GM03348 (cell line): ENCODE measurements around the gene TRDMT1.
A peak's percentile ranks its signal among the peaks of the same experiment; 100 is the strongest.

Source experiments
- DNase-seq: peaks from one replicate; pipeline ENCODE4 v3.0.0; 2012; ENCODE audit warnings: low spot score

TRDMT1 gene, protein sequence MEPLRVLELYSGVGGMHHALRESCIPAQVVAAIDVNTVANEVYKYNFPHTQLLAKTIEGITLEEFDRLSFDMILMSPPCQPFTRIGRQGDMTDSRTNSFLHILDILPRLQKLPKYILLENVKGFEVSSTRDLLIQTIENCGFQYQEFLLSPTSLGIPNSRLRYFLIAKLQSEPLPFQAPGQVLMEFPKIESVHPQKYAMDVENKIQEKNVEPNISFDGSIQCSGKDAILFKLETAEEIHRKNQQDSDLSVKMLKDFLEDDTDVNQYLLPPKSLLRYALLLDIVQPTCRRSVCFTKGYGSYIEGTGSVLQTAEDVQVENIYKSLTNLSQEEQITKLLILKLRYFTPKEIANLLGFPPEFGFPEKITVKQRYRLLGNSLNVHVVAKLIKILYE

DNA sequence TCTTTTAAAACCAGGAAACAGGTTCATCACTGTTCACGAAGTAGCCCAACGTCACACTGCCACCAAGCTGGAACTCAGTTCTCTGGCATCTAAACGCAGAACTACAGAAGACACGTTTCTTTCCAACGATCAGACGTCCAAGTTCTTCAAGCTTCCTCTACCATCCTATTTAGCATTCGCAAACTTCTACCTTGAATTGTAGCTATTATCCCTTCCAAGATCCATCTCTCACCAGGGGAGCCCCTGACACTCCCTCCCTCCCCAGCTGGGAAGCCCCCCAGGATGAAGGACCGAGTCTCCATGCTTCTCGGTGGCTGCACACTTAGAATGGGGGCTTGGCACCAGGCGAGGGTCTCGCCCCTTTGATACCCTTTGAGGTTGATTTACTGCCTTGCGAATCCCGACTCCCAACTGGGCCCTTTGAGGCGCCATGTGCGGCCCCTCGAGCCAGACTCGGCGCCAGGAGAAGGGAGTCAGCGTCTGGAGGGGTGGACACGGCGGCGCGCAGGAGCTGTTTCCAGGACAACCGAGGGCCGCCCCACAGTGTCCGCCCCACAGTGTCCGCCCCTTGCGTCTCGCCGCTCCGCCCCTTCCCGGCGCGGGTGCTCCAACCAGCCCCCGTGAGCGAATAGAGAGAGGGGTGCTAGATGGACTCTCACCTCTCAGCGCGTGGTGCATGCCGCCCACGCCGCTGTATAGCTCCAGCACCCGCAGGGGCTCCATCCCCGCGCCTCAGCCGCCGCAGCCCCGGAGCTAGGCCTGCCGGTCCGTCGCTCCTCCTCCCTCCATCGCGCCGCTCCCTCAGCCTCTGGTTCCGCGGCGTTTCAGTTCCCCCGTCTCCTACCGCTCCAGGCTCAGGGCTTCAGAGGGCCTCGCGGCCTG is at the start of gene TRDMT1:
Gene TRDMT1, minus strand, starts transcription at position 761 of the 882 bp plus-strand sequence. Its CDS starts 38 bp downstream, at position 723.
- DNase-seq: peak; percentile 94

DNA sequence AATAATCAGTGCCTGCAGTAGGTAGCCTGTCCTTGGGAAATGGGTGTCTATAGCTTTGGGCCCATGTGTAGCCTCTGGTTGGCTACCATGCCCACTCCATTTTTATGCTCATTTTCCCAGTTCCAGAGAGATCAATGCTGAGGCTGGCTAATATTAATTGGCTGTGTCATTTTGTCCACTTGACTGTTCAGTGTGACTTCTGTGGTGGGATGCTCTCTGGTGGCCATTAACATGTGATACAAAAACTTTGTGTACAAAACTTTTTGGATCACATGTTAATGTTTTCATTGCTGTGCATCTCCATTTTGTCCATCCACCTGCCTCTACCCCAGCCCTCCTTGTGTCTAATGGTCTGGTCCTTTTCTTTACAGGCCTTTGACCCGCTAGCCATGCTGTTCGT is 49.3 kb upstream of the TRDMT1 start:
- DNase-seq: no peak

DNA sequence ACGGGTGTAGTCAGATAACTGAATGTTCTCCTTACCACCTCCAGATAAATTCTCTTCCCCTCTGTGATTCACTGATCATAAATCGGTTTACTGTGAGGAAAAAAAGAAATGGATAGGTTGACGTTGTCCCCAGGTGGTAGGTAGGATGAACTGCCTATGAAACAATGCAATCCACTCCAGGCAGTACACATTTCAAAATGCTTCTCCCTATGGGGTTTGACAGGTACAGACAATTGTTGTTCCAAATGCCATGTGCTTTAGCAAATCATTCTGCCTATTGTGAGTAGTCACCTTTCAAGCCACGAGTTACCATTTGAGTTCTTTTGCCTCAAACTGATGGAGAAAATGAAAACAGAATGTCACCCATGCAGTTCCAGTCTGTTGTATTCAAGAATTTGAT is 48.3 kb upstream of the TRDMT1 start:
- DNase-seq: no peak

DNA sequence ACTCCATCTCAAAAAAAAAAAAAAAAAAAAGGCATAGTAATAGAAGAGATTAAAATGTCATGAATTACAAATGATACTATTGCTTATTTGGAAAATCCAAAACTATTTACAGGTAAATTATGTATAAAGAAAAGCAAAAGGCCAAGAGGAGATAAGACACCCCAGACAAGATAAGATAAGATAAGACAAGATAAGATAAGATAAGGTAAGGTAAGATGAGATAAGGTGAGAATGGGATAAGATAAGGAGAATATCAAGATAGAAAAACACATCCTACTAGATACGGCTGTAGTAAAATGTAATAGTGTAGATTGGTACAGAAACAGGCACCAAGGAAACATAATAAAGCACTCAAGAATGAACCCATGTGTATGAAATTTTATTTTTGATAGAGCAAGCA is 47.5 kb upstream of the TRDMT1 start:
- DNase-seq: no peak

DNA sequence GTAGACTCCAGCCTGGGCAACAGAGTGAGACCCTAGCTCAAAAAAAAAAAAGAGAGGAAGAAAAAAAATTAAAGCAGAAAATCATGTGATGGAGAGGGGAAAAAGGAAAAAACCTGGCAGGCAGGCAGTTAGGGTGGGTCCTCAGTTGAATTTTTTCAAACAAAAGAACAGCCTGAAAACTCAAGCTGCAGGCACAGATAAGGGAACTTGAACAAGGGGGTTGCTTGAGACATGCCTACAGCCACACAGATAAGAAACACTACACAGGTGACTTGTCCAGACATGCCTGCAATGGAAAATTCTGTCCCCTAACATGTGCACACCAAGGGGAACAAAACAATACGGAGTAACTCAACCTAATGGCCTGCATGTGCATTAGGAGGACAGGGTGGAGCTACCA is 45.7 kb upstream of the TRDMT1 start:
- no peak for DNase-seq

DNA sequence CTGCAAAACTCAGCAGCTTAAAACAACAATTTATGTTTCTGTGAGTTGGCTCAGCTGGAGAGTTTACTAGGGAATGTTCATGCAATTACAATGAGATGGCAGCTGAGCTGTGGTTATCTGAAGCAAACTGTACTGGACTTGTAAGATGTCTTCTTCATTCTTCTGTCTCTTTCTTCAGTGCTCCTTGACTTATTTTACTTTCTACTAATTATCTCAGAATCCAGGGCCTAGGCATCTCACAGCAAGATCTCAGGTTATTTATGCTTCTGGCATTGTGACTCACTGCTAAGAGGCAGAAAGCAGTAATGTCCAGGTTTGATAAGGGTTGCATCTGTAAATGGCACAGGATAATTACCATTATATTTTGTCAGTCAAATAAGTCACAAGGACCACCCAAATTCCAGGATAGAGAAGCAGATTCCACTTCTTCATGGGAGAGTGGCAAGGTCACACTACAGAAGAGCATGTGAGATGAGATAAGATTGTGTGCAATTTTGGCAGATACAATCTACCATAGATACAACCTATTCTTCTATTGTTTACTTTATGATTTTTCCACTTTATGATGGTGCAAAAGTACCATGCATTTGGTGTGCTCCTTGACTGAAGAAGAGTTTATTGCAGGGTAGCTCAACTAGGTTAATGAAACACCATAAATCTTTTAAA is 43.4 kb upstream of the TRDMT1 start:
- DNase-seq: no peak

DNA sequence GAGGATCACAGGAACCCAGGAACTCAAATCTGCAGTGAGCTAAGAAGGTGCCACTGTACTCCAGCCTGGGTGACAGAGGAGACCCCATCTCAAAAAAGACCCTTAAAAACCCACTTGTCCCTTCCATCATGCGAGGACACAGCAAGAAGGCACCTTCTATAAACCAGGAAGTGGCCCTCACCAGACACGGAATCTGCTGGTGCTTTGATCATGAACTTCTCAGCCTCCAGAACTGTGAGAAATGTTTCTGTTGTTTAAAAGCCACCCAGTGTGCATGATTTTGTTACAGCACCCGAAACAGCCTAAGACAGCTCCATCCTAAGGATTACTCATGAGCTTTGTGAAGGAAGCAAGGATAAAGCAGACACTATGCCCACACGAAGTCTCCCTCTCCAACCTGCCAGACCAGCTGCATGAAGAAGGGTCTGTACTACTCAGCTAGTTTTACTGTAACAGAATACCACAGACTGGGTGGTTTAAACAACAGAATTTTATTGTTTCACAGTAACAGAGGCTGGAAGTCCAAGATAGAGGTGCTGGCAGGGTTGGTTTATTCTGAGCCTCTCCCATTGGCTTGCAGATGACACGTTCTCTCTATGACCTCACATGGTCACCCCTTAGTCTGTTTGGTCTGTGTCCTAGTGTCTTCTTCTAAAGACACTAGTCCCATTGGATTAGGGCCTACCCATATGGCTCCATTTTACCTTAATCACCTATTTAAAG is 40.3 kb upstream of the TRDMT1 start:
- no peak for DNase-seq

DNA sequence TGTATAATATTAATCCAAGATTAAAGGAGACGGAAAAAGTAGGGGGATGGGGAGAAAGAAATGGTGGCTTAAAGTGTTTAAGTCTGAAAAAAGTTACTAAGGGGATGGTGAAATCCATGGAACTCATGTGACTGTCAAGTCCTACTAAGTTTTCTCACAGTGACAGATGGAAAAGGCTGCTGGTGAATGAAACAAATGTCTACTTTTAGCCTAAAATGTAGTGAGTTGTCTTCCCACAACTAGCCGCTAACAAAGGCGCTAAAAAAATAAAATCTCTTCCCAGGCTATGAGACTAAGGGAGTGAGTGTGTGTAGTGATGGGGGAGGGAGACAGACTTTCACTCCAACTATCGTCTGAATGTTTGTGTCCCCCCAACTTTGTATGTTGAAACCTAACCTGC is 39.1 kb upstream of the TRDMT1 start:
- no peak for DNase-seq

DNA sequence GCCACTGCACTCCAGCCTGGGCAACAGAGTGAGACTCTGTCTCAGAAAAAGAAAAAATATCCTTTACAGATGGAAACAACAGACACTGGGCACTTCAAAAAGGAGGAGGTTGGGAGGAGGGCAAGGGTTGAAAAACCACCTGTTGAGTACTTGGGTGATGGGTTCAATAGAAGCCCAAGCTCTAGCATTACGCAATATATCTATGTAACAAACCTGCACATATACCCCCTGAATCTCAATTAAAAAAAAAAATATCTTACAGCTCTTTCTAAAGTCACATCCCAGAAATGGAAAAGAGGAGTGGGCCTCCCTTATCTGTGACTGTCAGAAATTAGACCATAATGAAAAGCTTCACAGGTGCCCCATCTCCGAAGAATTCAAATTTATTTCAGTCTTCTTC is 38.6 kb upstream of the TRDMT1 start:
- DNase-seq: no peak

DNA sequence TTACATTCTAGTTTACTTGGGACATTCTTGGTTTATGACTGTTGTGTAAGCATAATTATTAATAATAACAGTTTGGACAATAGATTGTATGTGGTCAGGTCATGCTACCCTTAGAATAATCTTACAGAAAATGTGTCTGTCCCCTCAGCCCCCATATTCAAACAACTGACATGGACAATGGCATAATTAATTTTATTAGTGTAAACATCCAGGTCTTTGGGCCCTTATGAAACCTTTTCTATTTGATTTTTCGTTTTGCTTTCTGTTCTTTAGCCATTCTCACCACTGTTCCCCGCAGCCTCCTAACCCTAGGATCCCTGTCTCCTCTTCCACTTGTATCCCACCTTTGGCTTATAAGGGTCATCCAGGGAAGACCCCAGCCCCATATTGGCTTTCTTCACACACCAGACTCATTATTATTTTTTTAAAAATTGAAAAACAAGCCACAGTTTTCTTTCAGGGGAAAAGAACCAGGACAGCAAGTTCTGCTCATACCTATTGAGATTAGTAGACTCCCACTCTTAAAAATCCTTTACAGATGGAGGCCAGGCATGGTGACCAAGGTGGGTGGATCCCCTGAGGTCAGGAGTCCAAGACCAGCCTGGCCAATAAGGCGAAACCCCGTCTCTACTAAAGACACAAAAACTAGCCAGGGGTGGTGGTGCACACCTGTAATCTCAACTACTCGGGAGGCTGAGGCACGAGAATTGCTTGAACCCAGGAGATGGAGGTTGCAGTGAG is 38.0 kb upstream of the TRDMT1 start:
- DNase-seq: no peak

DNA sequence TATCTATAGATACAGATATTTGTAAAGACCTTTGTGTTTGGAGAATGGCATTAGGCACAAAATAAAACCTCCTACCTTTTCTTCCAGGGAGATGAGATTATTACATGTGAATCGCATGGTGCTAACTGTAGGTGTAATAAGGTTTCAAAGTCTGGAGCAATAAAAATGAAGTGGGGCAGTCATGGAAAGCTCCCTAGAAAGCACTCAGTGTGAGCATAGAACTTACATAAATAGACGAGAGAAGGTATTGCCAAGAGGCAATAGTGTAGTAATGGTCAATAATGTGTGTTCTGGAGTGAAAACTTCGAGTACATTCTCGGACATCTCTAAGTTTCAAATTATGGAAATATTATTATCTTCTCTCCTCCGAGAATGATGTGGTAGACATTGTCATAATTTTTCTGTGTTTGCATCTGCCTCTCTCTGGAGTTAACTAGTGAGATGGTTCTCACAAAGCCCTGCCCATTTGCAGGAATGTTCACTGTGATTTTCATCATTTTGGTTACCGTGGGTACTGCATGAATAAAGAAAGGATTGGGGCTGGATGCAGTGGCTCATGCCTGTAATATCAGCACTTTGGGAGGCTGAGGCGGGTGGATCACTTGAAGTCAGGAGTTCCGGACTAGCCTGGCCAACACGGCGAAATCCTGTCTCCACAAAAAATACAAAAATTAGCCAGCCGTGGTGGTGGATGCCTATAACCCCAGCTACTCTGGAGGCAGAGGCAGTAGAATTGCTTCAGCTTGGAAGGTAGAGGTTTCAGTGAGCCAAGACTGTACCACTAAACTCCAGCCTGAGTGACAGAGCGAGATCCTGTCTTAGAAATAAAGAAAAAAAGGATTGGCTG is 37.2 kb upstream of the TRDMT1 start:
- peak; percentile 48 for DNase-seq

DNA sequence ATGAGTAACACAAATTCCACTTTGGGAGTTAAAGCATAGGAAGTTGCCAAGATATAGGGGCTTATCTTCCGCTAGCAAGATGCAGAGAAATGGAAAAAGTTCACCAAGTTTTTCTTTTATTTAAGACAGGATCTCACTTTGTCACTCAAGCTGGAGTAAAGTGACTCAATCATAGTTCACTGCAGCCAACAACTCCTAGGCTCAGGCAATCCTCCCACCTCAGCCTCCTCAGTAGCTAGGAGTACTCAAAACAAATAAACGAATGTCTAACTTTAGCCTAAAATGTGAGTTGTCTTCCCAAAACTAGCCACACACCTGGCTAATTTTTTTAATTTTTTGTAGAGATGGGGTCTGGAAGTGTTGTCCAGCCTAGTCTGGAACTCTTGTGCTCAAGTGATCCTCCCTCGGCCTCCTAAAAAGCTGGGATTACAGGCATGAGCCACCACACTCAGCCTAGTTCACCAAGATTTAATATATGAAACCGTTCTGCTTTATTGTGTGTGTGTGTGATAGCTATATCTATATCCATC is 36.5 kb upstream of the TRDMT1 start:
- no peak for DNase-seq

DNA sequence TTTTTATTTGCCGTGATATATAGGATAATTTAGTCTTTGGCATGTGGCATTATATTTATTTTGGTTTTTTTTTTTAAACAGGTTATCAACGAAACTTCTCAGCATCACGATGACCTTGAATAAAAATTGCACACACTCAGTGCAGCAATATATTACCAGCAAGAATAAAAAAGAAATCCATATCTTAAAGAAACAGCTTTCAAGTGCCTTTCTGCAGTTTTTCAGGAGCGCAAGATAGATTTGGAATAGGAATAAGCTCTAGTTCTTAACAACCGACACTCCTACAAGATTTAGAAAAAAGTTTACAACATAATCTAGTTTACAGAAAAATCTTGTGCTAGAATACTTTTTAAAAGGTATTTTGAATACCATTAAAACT is 35.7 kb upstream of the TRDMT1 start:
- no peak for DNase-seq

DNA sequence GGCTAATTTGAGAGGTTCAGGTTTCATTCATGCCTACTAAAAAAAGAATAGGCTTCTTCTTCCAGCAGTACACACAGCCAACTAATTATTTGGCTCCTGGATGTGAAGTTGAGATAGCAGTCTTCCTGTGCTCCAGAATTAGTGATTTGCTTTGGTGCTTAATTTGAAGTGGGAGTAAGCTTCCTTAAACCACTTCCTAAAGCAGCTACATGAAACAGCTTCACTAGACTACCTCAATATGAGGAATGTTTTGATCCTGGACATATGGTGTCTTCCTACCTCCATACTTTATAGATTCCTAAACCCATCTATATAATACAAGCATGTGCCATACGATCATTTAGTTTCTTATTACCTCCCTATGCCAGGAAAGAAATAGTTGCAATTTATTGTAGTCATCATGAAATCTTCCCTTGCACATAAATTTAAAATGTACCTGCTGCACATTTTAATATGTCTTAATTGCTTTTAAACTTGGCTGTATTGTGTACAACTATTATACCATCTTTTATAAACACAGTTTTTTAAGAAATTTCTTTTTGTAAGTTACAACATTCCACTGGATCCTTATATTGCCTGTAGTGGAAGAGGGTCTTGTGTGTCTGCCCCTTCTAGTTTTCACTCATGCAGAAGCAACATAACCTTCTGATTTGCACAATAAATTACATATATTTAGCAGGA is 35.1 kb upstream of the TRDMT1 start:
- DNase-seq: no peak

DNA sequence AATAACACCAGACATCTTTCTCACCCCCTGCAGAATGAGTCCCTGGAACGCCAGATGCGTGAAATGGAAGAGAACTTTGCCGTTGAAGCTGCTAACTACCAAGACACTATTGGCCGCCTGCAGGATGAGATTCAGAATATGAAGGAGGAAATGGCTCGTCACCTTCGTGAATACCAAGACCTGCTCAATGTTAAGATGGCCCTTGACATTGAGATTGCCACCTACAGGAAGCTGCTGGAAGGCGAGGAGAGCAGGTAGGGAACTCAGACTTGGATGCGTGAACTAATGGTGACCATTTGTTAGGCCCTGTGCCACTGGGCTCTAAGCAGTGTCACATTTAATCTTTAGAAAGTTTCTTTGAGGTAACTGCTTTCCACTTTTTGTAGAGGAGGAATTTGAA is 33.7 kb upstream of the TRDMT1 start:
- no peak for DNase-seq

DNA sequence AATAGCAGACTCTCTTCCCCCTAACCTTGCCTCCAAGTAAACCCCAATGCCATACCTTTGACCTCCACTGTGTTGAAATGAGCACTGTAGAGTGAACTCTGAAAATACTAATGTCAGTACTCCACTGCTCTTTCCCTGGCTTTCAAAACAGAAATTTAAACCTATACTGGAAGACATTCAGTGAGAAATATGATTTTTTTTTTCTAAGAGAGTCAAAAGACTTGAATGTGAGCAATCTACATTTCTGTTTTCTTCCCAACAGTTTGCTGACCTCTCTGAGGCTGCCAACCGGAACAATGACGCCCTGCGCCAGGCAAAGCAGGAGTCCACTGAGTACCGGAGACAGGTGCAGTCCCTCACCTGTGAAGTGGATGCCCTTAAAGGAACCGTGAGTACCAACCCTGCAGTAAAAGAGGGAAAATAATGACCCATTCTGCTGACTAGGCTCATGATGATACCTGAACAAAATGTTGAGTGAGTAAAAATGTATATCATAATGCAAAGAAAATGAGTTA is 33.0 kb upstream of the TRDMT1 start:
- no peak for DNase-seq

DNA sequence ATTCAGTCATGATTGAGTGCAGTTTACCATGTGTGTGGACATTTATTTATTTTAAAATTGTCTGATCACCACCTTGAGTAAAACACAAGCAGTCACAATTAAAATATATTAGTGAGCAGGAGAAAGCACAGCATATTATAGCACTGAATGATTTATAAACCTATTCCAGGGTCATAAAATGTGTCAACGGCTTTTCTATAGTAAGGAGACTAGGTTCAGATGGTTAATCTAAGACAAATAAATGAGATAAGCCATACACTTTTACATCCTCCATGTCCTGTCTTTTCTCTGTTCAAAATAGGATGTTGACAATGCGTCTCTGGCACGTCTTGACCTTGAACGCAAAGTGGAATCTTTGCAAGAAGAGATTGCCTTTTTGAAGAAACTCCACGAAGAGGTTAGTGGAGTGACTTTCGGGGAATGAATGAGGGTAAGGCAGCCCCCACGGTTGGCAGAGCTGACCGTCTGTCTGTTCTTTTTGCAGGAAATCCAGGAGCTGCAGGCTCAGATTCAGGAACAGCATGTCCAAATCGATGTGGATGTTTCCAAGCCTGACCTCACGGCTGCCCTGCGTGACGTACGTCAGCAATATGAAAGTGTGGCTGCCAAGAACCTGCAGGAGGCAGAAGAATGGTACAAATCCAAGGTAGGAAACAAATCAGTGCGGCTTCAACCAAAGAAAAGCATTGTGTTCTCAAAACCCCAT is 32.0 kb upstream of the TRDMT1 start:
- no peak for DNase-seq

DNA sequence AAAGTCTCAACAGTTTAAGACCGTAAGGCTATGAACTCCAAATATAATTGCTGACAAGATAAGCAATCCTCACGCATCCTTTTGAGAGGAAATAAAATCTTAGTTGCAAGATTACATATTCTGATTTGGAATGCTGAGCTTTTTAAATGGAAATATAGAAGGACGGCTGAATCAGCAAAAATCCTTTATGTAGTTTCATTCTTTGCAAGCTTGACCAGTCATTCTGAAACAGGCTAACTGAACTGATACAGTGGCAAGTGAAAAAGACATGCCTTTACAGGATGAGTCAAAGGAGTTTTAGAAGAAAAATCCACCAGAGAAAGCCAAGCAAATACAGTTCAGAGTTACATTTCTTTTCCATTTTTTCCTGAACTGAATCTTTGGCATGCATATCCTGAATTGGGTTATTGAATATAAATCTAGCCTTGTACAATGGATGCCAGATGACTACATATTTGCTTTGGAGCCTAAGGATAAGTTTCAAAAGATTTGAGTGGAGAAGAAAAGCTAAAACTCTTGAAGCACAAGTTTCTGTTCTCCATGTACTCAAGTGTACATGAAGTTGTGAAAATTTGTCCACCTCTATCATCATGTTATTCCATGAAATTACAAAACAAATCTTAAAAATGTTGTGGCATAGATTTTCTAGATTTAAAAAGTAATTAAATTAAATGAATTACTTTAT is 30.9 kb upstream of the TRDMT1 start:
- no peak for DNase-seq
